ENCODE results near the gene RARS1. TPM values are rescaled to one million over a fixed set of nuclear protein-coding genes. Genes with fewer than 3 reads are reported as not detected.

Gene RARS1
- total RNA-seq, 4 donors from 2014 or later: 72.2 to 87.9 (median 74.2) TPM

DNA sequence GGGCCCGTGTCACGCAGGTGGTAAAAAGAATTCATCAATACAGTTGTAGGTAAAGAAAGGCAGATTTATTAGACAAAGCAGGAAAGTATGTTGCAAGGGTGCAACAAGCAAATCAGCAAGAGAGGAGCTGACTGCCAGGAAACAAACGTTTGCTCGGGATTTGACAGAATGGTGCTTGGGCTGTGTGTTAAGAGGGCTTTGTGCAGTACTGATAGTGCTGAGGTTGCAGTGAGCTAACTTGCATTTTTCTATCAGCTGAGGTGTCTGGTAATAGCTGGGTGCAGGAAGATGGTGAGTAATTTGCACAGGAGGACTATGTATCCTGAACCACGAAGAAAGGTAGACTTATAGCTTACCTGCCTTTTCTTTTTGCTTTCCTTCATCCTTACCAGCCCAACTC lies 3.9 kb upstream of the RARS1 start:
- intact Hi-C loops (cut with DNase I): loop anchor here (10.0 kb wide), 1 partner anchor 208 kb away; no protein-coding TSS in a partner anchor
- H3K27ac ChIP-seq: no peak overlapping the region
- WGBS, 2 donors: 67 to 71% methylated on average over 5 of the region's 5 CpGs
- H3K4me1 ChIP-seq: peaks cover 6 to 8% of the 10 kb centered on the region in 2 donors
- no peaks in the 10 kb centered on the region for H3K36me3 ChIP-seq
- no peak for TF ChIP-seq POLR2A (IDR thresholded peaks at IDR 0.05)
- TF ChIP-seq, protein P1, sequence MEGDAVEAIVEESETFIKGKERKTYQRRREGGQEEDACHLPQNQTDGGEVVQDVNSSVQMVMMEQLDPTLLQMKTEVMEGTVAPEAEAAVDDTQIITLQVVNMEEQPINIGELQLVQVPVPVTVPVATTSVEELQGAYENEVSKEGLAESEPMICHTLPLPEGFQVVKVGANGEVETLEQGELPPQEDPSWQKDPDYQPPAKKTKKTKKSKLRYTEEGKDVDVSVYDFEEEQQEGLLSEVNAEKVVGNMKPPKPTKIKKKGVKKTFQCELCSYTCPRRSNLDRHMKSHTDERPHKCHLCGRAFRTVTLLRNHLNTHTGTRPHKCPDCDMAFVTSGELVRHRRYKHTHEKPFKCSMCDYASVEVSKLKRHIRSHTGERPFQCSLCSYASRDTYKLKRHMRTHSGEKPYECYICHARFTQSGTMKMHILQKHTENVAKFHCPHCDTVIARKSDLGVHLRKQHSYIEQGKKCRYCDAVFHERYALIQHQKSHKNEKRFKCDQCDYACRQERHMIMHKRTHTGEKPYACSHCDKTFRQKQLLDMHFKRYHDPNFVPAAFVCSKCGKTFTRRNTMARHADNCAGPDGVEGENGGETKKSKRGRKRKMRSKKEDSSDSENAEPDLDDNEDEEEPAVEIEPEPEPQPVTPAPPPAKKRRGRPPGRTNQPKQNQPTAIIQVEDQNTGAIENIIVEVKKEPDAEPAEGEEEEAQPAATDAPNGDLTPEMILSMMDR (IDR thresholded peaks at IDR 0.05): no peak
- H3K4me3 ChIP-seq (replicated peaks in 1 of 3): no peak overlapping the region
- no peaks in the 10 kb centered on the region for H3K9me3 ChIP-seq
- H3K27me3 ChIP-seq: no peaks in the 10 kb centered on the region
- no peak for DNase-seq

DNA sequence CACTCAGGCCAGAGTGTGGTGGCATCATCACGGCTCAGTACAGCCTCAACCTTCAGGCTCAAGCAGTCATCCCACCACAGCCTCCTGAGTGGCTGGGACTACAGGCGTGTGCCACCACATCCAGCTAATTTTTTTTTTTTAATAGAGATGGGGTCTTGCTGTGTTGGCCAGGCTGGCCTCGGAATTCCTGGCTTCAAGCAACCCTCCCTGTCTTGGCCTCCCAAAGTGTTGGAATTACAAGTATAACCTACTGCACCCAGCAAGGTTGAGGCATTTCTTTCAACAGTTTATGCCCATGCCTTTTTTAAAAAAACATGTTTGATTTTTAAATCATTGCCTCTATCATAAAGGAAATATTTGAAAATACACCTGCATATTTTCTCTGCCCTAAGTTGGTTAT lies 2.8 kb downstream of the RARS1 start:
- TF ChIP-seq, protein P1 (IDR thresholded peaks at IDR 0.05): no peak
- no peak for TF ChIP-seq POLR2A (IDR thresholded peaks at IDR 0.05)
- intact Hi-C loops (cut with DNase I): loop anchor here (10.0 kb wide), 1 partner anchor 214 kb away; no protein-coding TSS in a partner anchor
- Histone ChIP-seq H3K9me3 (no peaks in the 10 kb centered on the region), H3K4me1 (peaks cover 6 to 13% of the 10 kb centered on the region in 2 donors), H3K36me3 (peaks cover 33 to 54% of the 10 kb centered on the region in 2 donors), H3K27ac (no peak overlapping the region), H3K27me3 (no peaks in the 10 kb centered on the region), H3K4me3 (replicated peaks in 1 of 3) (no peak overlapping the region)
- WGBS, 2 donors: 94 to 99% methylated on average over 3 of the region's 3 CpGs
- DNase-seq: no peak

- 88 to 90% methylated on average over 5 of the region's 5 CpGs for WGBS, 2 donors
- H3K36me3 ChIP-seq: peaks cover 57 to 92% of the 10 kb centered on the region in 2 donors
Measured at GRCh38 chr5:168494057-168494555, 7.8 kb downstream of the RARS1 start.

DNA sequence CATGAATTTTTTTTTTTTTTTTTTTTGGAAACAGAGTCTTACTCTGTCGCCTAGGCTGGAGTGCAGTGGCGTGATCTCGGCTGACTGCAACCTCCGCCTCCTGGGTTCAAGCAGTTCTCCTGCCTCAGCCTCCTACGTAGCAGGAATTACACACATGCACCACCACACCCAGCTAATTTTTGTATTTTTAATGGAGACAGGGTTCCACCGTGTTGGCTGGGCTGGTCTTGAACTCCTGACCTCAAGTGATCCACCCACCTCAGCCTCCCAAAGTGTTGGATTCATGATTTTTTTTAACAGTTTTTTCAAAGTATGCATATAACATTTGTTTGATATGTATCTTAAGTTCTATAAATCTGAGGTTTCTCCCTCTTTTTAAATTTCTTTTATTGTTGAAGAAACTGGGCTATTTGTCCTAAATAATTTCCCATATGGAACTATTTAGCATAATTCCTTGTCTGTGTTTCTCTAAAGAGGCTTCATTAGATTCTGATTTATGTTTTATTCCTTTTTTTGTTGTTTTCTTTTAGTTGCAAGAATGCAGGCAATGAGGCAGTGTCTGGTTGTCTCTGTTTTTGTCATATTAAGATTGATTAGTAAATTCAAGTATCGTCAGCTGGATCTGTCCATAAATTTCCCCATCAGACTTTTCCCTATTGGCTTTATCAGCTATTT lies 16.4 kb downstream of the RARS1 start:
- H3K27ac ChIP-seq: no peak overlapping the region
- H3K27me3 ChIP-seq: no peaks in the 10 kb centered on the region
- TF ChIP-seq POLR2A (IDR thresholded peaks at IDR 0.05): no peak
- TF ChIP-seq, protein P1 (IDR thresholded peaks at IDR 0.05): no peak
- H3K9me3 ChIP-seq: no peaks in the 10 kb centered on the region
- DNase-seq: no peak
- H3K36me3 ChIP-seq: peaks cover 41 to 46% of the 10 kb centered on the region in 2 donors
- intact Hi-C loops (cut with DNase I): no loop called here
- H3K4me3 ChIP-seq (replicated peaks in 1 of 3): no peak overlapping the region
- H3K4me1 ChIP-seq: no peaks in the 10 kb centered on the region
- WGBS, 2 donors: 87 to 95% methylated on average over 7 of the region's 7 CpGs

More at GRCh38 chr5:168494057-168494555, 7.8 kb downstream of the RARS1 start:
- intact Hi-C loops (cut with DNase I): no loop called here
- H3K4me3 ChIP-seq (replicated peaks in 1 of 3): no peak overlapping the region
- no peaks in the 10 kb centered on the region for H3K9me3 ChIP-seq
- no peak overlapping the region for H3K27ac ChIP-seq
- H3K27me3 ChIP-seq: no peaks in the 10 kb centered on the region
- no peak for TF ChIP-seq POLR2A (IDR thresholded peaks at IDR 0.05)
- TF ChIP-seq, protein P1 (IDR thresholded peaks at IDR 0.05): no peak
- H3K4me1 ChIP-seq: no peaks in the 10 kb centered on the region
- DNase-seq: no peak

DNA sequence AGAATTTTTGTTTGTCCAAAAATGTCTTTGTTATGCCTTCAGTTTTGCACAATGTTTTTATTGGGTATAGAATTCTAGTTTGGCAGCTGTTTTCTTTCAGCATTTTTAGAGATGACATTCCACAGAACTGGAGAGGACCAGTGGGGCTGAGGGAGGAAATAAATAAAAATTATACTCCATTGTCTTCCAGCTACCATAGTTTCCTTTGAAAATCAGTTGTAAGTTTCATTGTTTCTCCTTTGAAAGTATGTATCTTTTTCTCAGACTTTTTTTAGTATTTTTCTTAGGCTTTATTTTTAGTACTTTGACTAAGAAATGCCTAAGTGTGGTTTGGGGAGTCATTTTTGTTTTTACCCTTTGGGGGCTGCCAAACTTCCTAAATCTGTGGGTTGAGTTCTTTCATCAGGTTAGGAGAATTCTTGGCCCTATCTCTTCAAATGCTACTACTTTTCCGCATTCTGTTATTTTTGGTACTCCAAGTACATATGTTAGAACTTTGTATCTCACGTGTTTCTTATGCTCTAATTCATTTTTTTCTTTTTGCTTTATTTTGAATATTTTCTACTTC lies 27.7 kb downstream of the RARS1 start:
- DNase-seq: no peak
- no peak overlapping the region for H3K27ac ChIP-seq
- H3K27me3 ChIP-seq: no peaks in the 10 kb centered on the region
- TF ChIP-seq POLR2A (IDR thresholded peaks at IDR 0.05): no peak
- TF ChIP-seq, protein P1 (IDR thresholded peaks at IDR 0.05): no peak
- intact Hi-C loops (cut with DNase I): no loop called here
- WGBS, 2 donors: 95 to 97% methylated on average over 2 of the region's 2 CpGs
- no peaks in the 10 kb centered on the region for H3K9me3 ChIP-seq
- no peaks in the 10 kb centered on the region for H3K4me1 ChIP-seq
- no peak overlapping the region for H3K4me3 ChIP-seq (replicated peaks in 1 of 3)
- peaks cover 64 to 72% of the 10 kb centered on the region in 2 donors for H3K36me3 ChIP-seq

All from thyroid gland (tissue), 4 donors.